ENCODE results near the gene RALGAPA2. TPM values are rescaled to one million over a fixed set of nuclear protein-coding genes. Genes with fewer than 3 reads are reported as not detected.

RALGAPA2 gene
- total RNA-seq, 1 donor from 2014 or later: 24.8 TPM

GRCh38 chr20:20593447-20594170, 118.8 kb downstream of the RALGAPA2 start:
- Histone ChIP-seq H3K4me3 (ENCODE audit: low read depth, low read length) (no peak overlapping the region), H3K36me3 (ENCODE audit: control insufficient read depth, insufficient read depth, low read length) (no peaks in the 10 kb centered on the region), H3K27me3 (ENCODE audit: control insufficient read depth, insufficient read depth, low read length) (no peaks in the 10 kb centered on the region)
- TF ChIP-seq, protein P1, sequence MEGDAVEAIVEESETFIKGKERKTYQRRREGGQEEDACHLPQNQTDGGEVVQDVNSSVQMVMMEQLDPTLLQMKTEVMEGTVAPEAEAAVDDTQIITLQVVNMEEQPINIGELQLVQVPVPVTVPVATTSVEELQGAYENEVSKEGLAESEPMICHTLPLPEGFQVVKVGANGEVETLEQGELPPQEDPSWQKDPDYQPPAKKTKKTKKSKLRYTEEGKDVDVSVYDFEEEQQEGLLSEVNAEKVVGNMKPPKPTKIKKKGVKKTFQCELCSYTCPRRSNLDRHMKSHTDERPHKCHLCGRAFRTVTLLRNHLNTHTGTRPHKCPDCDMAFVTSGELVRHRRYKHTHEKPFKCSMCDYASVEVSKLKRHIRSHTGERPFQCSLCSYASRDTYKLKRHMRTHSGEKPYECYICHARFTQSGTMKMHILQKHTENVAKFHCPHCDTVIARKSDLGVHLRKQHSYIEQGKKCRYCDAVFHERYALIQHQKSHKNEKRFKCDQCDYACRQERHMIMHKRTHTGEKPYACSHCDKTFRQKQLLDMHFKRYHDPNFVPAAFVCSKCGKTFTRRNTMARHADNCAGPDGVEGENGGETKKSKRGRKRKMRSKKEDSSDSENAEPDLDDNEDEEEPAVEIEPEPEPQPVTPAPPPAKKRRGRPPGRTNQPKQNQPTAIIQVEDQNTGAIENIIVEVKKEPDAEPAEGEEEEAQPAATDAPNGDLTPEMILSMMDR (IDR thresholded peaks at IDR 0.05; ENCODE audit: insufficient read depth, low read length, poor library complexity, severe bottlenecking): peak; percentile 58
- DNase-seq (ENCODE audit: low read depth): no peak

GRCh38 chr20:20585146-20585545, 127.3 kb downstream of the RALGAPA2 start:
- no peak overlapping the region for H3K4me3 ChIP-seq (ENCODE audit: low read depth, low read length)
- H3K36me3 ChIP-seq (ENCODE audit: control insufficient read depth, insufficient read depth, low read length): no peaks in the 10 kb centered on the region
- no peak for DNase-seq (ENCODE audit: low read depth)
- TF ChIP-seq, protein P1 (IDR thresholded peaks at IDR 0.05; ENCODE audit: insufficient read depth, low read length, poor library complexity, severe bottlenecking): no peak
- no peaks in the 10 kb centered on the region for H3K27me3 ChIP-seq (ENCODE audit: control insufficient read depth, insufficient read depth, low read length)

DNA sequence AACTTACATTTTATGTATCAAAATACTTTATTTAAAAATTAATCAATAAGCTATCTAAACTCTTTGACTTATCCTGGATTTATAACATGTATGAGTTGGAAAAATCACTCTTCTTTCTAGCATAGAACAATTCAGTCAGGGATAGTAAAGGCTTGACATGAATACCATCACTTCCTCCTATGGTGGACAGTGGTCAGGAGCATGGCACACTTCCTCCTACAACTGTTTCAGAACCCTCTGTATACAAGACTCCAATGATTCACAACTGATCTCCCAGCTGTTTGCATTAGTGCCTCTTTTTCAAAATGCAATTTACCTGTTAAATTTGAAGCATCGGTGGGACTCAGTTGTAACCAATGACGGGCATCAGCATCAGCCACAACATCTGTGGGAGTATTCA, 129.7 kb downstream of the RALGAPA2 start:
- TF ChIP-seq, protein P1 (IDR thresholded peaks at IDR 0.05; ENCODE audit: insufficient read depth, low read length, poor library complexity, severe bottlenecking): no peak
- no peak for DNase-seq (ENCODE audit: low read depth)
- Histone ChIP-seq H3K36me3 (ENCODE audit: control insufficient read depth, insufficient read depth, low read length) (no peaks in the 10 kb centered on the region), H3K27me3 (ENCODE audit: control insufficient read depth, insufficient read depth, low read length) (no peaks in the 10 kb centered on the region), H3K4me3 (ENCODE audit: low read depth, low read length) (no peak overlapping the region)

DNA sequence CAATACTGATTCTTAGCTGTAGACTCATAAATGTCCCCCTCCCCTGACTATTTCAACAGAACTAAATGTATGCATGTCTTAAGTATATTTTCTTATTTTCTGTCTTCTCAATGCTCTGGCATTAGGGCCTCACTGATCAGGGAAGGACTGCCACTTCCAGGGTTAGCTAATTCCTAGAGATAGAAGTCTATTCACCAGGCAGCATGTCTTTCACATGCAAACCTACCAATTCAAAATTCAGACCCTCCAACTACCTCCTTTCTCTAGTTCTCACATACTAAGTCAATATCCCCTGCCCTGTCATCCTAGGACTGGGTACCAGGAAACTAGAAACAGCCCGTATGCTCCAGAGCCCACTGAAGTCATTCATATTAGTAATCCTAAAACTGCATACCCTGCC, 132.3 kb downstream of the RALGAPA2 start:
- TF ChIP-seq, protein P1 (IDR thresholded peaks at IDR 0.05; ENCODE audit: insufficient read depth, low read length, poor library complexity, severe bottlenecking): no peak
- H3K27me3 ChIP-seq (ENCODE audit: control insufficient read depth, insufficient read depth, low read length): no peaks in the 10 kb centered on the region
- no peak for DNase-seq (ENCODE audit: low read depth)
- H3K36me3 ChIP-seq (ENCODE audit: control insufficient read depth, insufficient read depth, low read length): no peaks in the 10 kb centered on the region
- no peak overlapping the region for H3K4me3 ChIP-seq (ENCODE audit: low read depth, low read length)

GRCh38 chr20:20578838-20579237, 133.6 kb downstream of the RALGAPA2 start:
- Histone ChIP-seq H3K36me3 (ENCODE audit: control insufficient read depth, insufficient read depth, low read length) (no peaks in the 10 kb centered on the region), H3K27me3 (ENCODE audit: control insufficient read depth, insufficient read depth, low read length) (no peaks in the 10 kb centered on the region), H3K4me3 (ENCODE audit: low read depth, low read length) (no peak overlapping the region)
- TF ChIP-seq, protein P1 (IDR thresholded peaks at IDR 0.05; ENCODE audit: insufficient read depth, low read length, poor library complexity, severe bottlenecking): no peak
- no peak for DNase-seq (ENCODE audit: low read depth)

DNA sequence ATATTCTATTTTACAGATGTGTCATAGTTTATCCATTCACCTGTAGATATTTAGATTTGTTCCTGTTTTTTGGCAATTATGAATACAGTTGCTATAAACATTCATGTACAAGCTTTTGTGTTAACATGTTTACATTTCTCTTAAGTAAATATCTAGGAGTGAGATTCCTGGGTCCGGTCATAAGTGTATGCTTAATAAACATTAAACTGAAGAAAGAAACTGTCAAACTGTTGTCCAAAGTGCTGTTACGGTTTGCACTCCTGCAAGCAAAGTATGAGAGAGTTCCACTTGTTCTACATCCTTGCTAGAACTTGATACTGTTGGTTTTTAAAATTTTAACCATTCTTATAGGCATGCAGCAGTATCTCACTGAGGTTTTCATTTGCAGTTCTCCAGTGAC, 138.6 kb downstream of the RALGAPA2 start:
- no peak for DNase-seq (ENCODE audit: low read depth)
- no peaks in the 10 kb centered on the region for H3K27me3 ChIP-seq (ENCODE audit: control insufficient read depth, insufficient read depth, low read length)
- no peaks in the 10 kb centered on the region for H3K36me3 ChIP-seq (ENCODE audit: control insufficient read depth, insufficient read depth, low read length)
- no peak overlapping the region for H3K4me3 ChIP-seq (ENCODE audit: low read depth, low read length)
- TF ChIP-seq, protein P1 (IDR thresholded peaks at IDR 0.05; ENCODE audit: insufficient read depth, low read length, poor library complexity, severe bottlenecking): no peak
